ENCODE results near the gene RHOU. TPM values are rescaled to one million over a fixed set of nuclear protein-coding genes. Genes with fewer than 3 reads are reported as not detected.

RHOU gene
- total RNA-seq, 2 donors from 2014 or later = 43.6 to 52.0 TPM

Other genes starting within 250 kb of the RHOU start
- 10 to 100 TPM; 79.0 to 84.5 TPM for gene RNF187, start 248.1 kb upstream of the RHOU start, total RNA-seq

Data from left colon (tissue), 2 donors.